ENCODE data around the gene FAM236A. TPM values are rescaled to one million over a fixed set of nuclear protein-coding genes. Genes with fewer than 3 reads are reported as not detected.
"Not testable (repeated sequence)": the region's sequence is repeated elsewhere in the genome, so short reads cannot be mapped to it uniquely, and the experiment has no call there.

The FAM236A gene
- not detected in 2 replicates for total RNA-seq (ENCODE audit: low replicate concordance)

DNA sequence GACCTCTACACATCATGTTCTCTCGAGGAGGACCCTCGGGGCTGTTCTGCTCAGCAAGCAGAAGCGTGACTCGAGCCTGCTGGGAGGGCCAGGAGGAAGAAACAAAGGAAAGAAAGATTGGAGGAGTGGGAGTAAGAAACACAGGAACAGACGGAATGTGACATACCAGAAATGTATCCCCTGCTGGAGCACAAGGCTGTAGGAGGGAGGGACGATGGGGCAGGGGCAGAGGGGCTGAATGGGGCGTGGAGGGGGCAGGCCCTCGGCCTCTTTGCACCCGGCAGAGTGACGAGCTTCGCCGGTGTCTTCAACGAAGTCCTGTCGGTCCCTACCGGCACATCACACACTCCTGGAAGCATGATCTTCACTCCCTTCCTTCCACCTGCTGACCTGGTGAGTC lies at the start of gene FAM236A:
TSS of gene FAM236A (plus strand) at position 301 of the 400 bp plus-strand sequence. CDS start at position 358, 57 bp downstream.
- H2AFZ ChIP-seq (replicated peaks); H3K27ac ChIP-seq; H3K4me1 Mint-ChIP-seq; H3K27me3 ChIP-seq; H3K36me3 Mint-ChIP-seq; H3K9ac ChIP-seq; DNase-seq (ENCODE audit: low spot score); H3K4me1 ChIP-seq; H3K9me3 Mint-ChIP-seq; H3K4me3 ChIP-seq; H3K36me3 ChIP-seq; H3K4me3 Mint-ChIP-seq; H4K20me1 ChIP-seq (ENCODE audit: low read depth); H3F3A ChIP-seq (ENCODE audit: low read depth); H3K79me2 ChIP-seq (ENCODE audit: low read depth); H3K4me2 ChIP-seq; H3K27ac Mint-ChIP-seq; H3K9me3 ChIP-seq (ENCODE audit: low read depth); H3K27me3 Mint-ChIP-seq (ENCODE audit: insufficient read depth, low read depth): not testable (repeated sequence)

DNA sequence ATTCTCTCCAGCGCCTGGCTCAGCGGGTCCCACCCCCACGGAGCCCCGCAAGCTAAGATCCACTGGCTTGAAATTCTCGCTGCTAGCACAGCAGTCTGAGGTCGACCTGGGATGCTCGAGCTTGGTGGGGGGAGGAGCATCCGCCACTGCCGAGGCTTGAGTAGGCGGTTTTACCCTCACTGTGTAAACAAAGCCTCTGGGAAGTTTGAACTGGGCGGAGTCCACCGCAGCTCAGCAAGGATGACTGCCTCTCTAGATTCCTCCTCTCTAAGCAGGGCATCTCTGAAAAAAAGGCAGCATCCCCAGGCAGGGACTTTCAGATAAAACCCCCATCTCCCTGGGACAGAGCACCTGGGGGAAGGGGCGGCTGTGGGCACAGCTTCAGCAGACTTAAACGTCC lies 48.3 kb upstream of the FAM236A start:
- H3K27me3 Mint-ChIP-seq (ENCODE audit: insufficient read depth, low read depth); H3K27me3 ChIP-seq; H3K9me3 ChIP-seq (ENCODE audit: low read depth); H3K4me2 ChIP-seq; H3K36me3 Mint-ChIP-seq; H3K4me3 Mint-ChIP-seq; H3K4me1 ChIP-seq; H3K27ac Mint-ChIP-seq; H3K79me2 ChIP-seq (ENCODE audit: low read depth); H3K36me3 ChIP-seq; H3K4me1 Mint-ChIP-seq; H3K9me3 Mint-ChIP-seq; H3F3A ChIP-seq (ENCODE audit: low read depth); H3K4me3 ChIP-seq; DNase-seq (ENCODE audit: low spot score); H2AFZ ChIP-seq (replicated peaks); H3K27ac ChIP-seq; H3K9ac ChIP-seq; H4K20me1 ChIP-seq (ENCODE audit: low read depth): not testable (repeated sequence)

DNA sequence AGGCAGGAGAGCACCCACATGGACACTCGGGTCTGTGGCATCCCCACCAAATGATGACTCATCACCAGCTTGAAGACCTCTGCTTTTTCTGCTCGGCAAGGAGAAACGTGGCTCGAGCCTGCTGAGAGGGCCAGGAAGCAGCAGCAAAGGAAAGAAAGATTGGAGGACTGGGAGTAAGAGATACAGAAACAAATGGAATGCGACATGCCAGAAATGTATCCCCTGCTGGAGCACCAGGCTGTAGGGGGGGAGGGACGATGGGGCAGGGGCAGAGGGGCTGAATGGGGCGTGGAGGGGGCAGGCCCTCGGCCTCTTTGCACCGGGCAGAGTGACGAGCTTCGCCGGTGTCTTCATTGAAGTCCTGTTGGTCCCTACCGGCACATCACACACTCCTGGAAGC lies 25.7 kb upstream of the FAM236A start, which contains the start of gene FAM236C:
TSS of gene FAM236C (plus strand) at position 301 of the 400 bp plus-strand sequence. CDS start 100 bp downstream, outside the sequence.
- not testable (repeated sequence) for H3K27ac ChIP-seq; H3K4me2 ChIP-seq; H4K20me1 ChIP-seq (ENCODE audit: low read depth); H3K4me1 Mint-ChIP-seq; H3K9me3 Mint-ChIP-seq; DNase-seq (ENCODE audit: low spot score); H3K4me3 Mint-ChIP-seq; H3K4me3 ChIP-seq; H3K27ac Mint-ChIP-seq; H3F3A ChIP-seq (ENCODE audit: low read depth); H3K27me3 ChIP-seq; H3K4me1 ChIP-seq; H3K27me3 Mint-ChIP-seq (ENCODE audit: insufficient read depth, low read depth); H2AFZ ChIP-seq (replicated peaks); H3K79me2 ChIP-seq (ENCODE audit: low read depth); H3K36me3 Mint-ChIP-seq; H3K9ac ChIP-seq; H3K9me3 ChIP-seq (ENCODE audit: low read depth); H3K36me3 ChIP-seq

DNA sequence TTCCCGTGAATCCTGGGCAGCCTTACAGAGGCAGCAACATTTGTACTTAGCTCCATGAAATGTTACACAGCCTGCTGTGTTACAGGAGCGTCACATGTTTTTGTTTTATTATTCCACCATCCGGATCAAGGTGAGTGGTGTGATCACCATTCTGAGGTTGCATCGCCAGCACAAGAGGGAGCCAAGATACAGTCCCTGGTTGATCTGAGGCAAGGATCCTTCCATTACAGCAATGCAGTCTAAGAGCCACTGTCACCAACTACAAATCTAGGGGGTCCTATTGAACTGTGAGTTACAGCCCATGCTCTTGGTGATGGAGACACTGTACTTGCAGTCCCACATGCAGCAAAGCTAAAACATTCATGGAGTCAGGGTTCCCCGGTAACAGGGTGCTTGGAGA lies 21.9 kb upstream of the FAM236A start:
- H3K27ac ChIP-seq; H2AFZ ChIP-seq (replicated peaks); H4K20me1 ChIP-seq (ENCODE audit: low read depth); H3K4me1 Mint-ChIP-seq; H3K27ac Mint-ChIP-seq; H3K36me3 ChIP-seq; H3K4me1 ChIP-seq; H3F3A ChIP-seq (ENCODE audit: low read depth); DNase-seq (ENCODE audit: low spot score); H3K4me3 ChIP-seq; H3K27me3 ChIP-seq; H3K9me3 ChIP-seq (ENCODE audit: low read depth); H3K9me3 Mint-ChIP-seq; H3K4me3 Mint-ChIP-seq; H3K36me3 Mint-ChIP-seq; H3K9ac ChIP-seq; H3K4me2 ChIP-seq; H3K27me3 Mint-ChIP-seq (ENCODE audit: insufficient read depth, low read depth); H3K79me2 ChIP-seq (ENCODE audit: low read depth): not testable (repeated sequence)

DNA sequence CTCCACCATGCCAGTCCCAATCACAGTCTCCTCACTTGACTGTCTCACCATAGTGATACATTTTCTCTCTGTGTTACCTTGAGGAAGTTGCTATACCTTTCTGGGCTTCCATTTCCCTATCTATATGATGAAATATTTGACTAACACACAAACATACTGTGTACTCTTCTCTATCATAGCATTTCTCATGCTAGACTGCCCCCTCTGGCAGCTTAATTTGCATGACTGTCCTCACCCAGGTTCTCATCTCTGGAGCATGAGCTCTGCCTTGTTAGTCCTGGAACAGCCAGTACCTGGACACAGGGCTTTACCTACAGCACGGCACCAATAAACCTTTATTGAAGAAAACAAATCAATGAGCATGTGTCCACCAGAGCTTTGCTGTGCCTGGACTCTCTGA lies 5.7 kb upstream of the FAM236A start:
- H3K4me3 ChIP-seq; H3F3A ChIP-seq (ENCODE audit: low read depth); H2AFZ ChIP-seq (replicated peaks); H3K27me3 Mint-ChIP-seq (ENCODE audit: insufficient read depth, low read depth); H3K4me1 ChIP-seq; H3K4me2 ChIP-seq; H3K36me3 ChIP-seq; H3K9ac ChIP-seq; H3K4me3 Mint-ChIP-seq; H3K27ac ChIP-seq; H3K36me3 Mint-ChIP-seq; H3K4me1 Mint-ChIP-seq; H3K79me2 ChIP-seq (ENCODE audit: low read depth); H3K27ac Mint-ChIP-seq; H3K27me3 ChIP-seq; H3K9me3 Mint-ChIP-seq; DNase-seq (ENCODE audit: low spot score); H3K9me3 ChIP-seq (ENCODE audit: low read depth); H4K20me1 ChIP-seq (ENCODE audit: low read depth): not testable (repeated sequence)

DNA sequence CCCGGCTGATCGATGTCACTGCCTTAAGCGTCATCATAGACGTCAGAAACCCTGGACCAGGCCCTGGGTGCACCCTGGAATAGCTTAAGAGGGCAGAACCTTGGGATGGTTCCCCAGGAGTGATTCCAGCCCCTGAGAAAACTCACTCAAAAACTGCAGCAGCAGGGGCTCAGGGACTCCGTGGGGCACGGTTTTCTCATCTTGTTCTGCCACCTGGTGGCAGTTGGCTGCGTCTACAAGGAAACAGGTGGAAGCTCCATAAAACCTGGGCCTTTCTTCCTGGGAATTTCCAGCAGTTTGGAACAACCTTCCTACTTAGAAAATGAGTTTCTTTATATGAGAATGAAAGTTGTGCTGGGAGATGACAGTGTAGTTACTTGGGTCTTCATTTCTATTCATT lies 1.6 kb upstream of the FAM236A start:
- not testable (repeated sequence) for H3K27me3 Mint-ChIP-seq (ENCODE audit: insufficient read depth, low read depth); H3K27me3 ChIP-seq; H3K4me2 ChIP-seq; H3K36me3 ChIP-seq; H3F3A ChIP-seq (ENCODE audit: low read depth); H3K9me3 Mint-ChIP-seq; H3K4me3 ChIP-seq; H4K20me1 ChIP-seq (ENCODE audit: low read depth); H3K4me1 Mint-ChIP-seq; H3K9ac ChIP-seq; H3K27ac ChIP-seq; H2AFZ ChIP-seq (replicated peaks); H3K27ac Mint-ChIP-seq; H3K4me1 ChIP-seq; H3K36me3 Mint-ChIP-seq; H3K4me3 Mint-ChIP-seq; H3K79me2 ChIP-seq (ENCODE audit: low read depth); H3K9me3 ChIP-seq (ENCODE audit: low read depth); DNase-seq (ENCODE audit: low spot score)

DNA sequence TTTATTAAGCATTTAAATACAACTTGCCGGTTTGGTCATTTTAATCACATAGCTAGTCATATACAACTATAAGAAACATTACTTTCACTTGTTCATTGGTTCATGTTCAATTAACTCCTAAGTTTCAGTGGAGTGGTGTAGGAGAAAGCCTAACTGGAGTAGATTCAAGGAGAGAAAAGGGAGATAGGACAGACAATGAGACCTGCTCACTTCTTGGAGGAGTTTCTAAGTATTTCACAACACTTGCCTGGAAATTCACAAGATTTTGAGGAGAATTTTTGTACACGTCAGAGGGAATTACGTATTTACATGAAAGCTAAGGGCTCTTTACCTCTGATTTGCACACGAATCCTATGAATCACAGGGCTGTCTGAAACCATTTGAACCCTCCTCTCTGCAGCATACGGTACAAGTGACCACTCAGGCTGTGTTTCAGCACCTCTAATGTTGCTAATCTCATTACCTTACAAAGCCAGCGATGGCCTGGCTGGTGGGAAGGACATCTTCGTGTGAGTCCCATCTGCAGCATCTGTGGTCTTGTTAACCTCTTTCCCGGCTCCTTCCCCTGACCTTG lies 1.0 kb upstream of the FAM236A start:
- H3K27ac ChIP-seq; H3K27me3 ChIP-seq; H3K27me3 Mint-ChIP-seq (ENCODE audit: insufficient read depth, low read depth); H2AFZ ChIP-seq (replicated peaks); H3K36me3 ChIP-seq; H3K4me3 ChIP-seq; H3K36me3 Mint-ChIP-seq; H3F3A ChIP-seq (ENCODE audit: low read depth); H3K4me3 Mint-ChIP-seq; H3K79me2 ChIP-seq (ENCODE audit: low read depth); H3K27ac Mint-ChIP-seq; DNase-seq (ENCODE audit: low spot score); H3K4me1 Mint-ChIP-seq; H3K9me3 ChIP-seq (ENCODE audit: low read depth); H4K20me1 ChIP-seq (ENCODE audit: low read depth); H3K9me3 Mint-ChIP-seq; H3K4me1 ChIP-seq; H3K4me2 ChIP-seq; H3K9ac ChIP-seq: not testable (repeated sequence)

DNA sequence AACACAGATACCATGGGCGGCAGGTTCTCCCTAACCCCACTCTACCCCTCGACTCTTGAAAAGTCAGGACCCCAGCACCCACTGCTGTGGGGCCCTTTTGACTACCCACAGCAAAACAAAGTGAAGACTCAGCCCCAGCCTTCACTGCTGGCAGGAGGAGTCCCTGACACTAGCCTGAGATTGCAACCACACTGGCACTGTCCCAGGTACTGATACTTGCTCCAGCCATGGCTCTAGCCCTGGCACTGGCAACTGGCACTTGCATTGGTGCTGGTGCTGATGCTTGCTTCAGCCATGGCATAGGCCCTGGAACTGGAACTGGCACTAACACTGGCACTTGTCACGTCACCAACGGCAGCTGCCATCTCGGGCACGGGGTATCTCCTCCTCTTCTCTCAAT lies 4.3 kb downstream of the FAM236A start:
- not testable (repeated sequence) for H3K36me3 ChIP-seq; H3K4me2 ChIP-seq; H3K4me3 ChIP-seq; H3K27me3 ChIP-seq; H4K20me1 ChIP-seq (ENCODE audit: low read depth); H3K4me3 Mint-ChIP-seq; H3K27ac ChIP-seq; H3K36me3 Mint-ChIP-seq; DNase-seq (ENCODE audit: low spot score); H3K4me1 ChIP-seq; H2AFZ ChIP-seq (replicated peaks); H3K79me2 ChIP-seq (ENCODE audit: low read depth); H3K9me3 ChIP-seq (ENCODE audit: low read depth); H3K4me1 Mint-ChIP-seq; H3K9ac ChIP-seq; H3F3A ChIP-seq (ENCODE audit: low read depth); H3K27ac Mint-ChIP-seq; H3K9me3 Mint-ChIP-seq; H3K27me3 Mint-ChIP-seq (ENCODE audit: insufficient read depth, low read depth)

All from neural progenitor cell (in vitro differentiated cells).